NB4 (cell line): ENCODE measurements around the gene RABGGTA.

Experiments
- DNase-seq: peaks from one replicate; pipeline ENCODE4 v3.0.0; 2010; ENCODE audit warnings: low read depth
- H3K4me3 ChIP-seq: one replicate; pipeline ENCODE4 v1.5.1; 2011; ENCODE audit warnings: mild to moderate bottlenecking, low read depth, low read length, moderate library complexity
- MYC ChIP-seq: IDR thresholded peaks from 2 replicates; pipeline ENCODE4 v1.6.1; 2011; ENCODE audit warnings: low read depth, low read length
- POLR2A ChIP-seq: IDR thresholded peaks from 2 replicates; pipeline ENCODE4 v1.6.1; 2011; ENCODE audit warnings: mild to moderate bottlenecking; ENCODE audit not compliant: insufficient read length; ENCODE audit errors: extremely low read depth
- TF ChIP-seq, protein P1 (sequence below): IDR thresholded peaks from 2 replicates; pipeline ENCODE4 v1.6.1; 2011; ENCODE audit warnings: low read depth, low read length
- TF ChIP-seq, protein P2 (sequence below): IDR thresholded peaks from one replicate; pipeline ENCODE4 v1.5.1; 2012; ENCODE audit warnings: low read depth, low read length

The RABGGTA gene

DNA sequence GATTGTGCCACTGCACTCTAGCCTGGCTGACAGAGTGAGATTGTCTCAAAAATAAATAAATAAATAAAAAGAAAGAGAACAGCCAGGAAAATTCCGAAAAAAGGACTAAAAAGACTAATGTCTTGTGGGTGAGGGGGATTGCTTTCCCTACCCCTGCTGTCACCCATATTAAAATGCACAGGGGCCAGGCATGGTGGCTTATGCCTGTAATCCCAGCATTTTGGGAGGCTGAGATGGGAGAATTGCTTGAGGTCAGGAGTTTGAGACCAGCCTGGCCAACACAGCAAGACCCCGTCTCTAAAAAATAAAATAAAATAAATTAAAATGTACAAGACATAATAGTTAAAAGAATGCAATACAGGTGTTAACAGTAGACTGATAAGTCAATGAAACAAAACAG lies 22.1 kb upstream of the RABGGTA start:
- TF ChIP-seq, protein P1, sequence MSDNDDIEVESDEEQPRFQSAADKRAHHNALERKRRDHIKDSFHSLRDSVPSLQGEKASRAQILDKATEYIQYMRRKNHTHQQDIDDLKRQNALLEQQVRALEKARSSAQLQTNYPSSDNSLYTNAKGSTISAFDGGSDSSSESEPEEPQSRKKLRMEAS = no peak
- TF ChIP-seq, protein P2, sequence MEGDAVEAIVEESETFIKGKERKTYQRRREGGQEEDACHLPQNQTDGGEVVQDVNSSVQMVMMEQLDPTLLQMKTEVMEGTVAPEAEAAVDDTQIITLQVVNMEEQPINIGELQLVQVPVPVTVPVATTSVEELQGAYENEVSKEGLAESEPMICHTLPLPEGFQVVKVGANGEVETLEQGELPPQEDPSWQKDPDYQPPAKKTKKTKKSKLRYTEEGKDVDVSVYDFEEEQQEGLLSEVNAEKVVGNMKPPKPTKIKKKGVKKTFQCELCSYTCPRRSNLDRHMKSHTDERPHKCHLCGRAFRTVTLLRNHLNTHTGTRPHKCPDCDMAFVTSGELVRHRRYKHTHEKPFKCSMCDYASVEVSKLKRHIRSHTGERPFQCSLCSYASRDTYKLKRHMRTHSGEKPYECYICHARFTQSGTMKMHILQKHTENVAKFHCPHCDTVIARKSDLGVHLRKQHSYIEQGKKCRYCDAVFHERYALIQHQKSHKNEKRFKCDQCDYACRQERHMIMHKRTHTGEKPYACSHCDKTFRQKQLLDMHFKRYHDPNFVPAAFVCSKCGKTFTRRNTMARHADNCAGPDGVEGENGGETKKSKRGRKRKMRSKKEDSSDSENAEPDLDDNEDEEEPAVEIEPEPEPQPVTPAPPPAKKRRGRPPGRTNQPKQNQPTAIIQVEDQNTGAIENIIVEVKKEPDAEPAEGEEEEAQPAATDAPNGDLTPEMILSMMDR = no peak
- TF ChIP-seq POLR2A (no peak), MYC (no peak)
- no peak overlapping the region for H3K4me3 ChIP-seq
- no peak for DNase-seq

DNA sequence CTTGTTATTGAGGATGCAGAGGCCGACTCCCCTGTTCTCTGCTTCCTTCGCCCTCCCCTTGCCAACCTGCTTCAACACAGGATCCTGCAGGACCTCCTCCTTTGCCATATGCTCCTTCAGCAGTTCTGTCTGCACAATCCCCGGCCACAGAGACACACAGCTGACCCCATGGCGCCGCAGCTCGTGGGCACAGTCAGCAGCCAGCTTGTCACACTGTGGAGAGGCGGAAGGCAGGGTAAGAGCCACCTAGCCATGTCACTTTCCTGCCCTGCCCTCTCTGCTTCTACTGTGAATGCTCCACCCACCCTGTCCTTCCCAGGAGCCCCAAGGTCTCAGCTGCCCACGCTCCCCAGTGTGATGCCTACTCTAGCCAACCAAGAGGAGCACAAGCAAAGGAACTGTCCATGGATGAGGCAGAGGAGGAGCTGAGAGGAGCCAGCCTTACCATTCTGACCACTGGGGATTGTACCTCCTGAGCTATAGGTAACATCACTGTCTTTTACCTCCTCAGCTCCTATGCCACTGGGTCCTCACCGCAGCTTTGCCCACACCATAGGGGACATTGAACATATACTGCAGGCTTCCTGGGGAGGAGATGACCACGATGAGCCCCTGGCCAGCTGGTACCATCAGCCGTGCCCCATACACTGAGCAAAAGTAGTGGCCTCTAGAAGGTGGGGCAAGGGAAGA lies 20.9 kb upstream of the RABGGTA start:
- TF ChIP-seq MYC = no peak
- TF ChIP-seq, protein P1 = no peak
- TF ChIP-seq, protein P2 = no peak
- TF ChIP-seq POLR2A = no peak
- no peak overlapping the region for H3K4me3 ChIP-seq
- no peak for DNase-seq

DNA sequence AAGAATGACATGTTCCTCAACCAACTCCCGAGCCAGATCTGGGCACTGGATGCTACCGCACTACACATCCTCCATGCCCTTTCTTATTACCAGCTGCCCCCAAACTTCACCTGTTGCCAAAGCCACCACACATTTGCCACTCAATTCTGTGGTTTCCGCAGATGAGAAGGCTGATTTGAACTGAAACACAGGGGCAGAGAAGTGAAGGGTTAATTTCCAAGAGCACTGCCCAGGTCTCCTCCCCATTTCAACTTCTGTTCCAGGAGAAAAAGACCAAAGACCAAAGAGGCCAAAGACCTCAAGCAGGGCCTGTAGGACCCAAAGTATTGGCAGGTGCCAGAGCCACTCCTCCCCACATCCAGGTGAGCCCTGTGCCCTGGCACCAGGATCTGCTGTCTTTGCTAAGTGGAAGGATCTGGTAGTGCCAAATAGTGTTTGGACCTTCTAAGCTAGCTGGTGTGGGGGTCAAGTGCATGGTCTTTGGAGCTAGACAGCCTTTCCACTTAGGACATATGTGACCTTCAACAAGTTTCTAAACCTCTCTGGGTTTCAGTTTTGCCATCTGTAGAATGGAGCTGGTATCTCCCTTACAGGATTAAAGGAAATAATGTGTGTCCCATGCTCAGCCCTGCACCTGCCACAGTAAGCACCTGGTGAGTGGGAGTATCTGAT lies 20.2 kb upstream of the RABGGTA start:
- H3K4me3 ChIP-seq = no peak overlapping the region
- DNase-seq = no peak
- TF ChIP-seq, protein P1 = no peak
- TF ChIP-seq MYC = no peak
- TF ChIP-seq, protein P2 = no peak
- TF ChIP-seq POLR2A = no peak

DNA sequence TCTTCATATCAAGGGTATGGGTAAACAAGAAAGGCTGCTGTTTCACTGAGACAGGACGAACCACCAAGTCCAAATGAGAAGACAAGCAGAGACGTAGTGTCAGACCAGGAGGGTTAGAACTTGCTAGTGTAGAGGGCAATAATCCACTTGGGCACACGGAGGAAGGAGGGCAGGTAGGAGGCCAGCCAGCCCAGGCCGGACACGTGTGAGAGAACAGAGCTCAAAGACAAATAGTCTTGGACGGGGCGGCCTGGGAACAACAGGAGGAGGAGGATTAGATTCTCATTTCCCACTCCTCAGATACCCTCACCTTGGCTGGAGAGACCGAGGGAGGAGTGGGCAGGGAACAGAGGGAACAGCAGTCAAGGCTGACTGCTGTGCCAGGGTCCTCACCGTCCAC lies 19.3 kb upstream of the RABGGTA start:
- TF ChIP-seq, protein P1 = no peak
- TF ChIP-seq, protein P2 = no peak
- TF ChIP-seq POLR2A = no peak
- no peak for TF ChIP-seq MYC
- no peak overlapping the region for H3K4me3 ChIP-seq
- DNase-seq = no peak

DNA sequence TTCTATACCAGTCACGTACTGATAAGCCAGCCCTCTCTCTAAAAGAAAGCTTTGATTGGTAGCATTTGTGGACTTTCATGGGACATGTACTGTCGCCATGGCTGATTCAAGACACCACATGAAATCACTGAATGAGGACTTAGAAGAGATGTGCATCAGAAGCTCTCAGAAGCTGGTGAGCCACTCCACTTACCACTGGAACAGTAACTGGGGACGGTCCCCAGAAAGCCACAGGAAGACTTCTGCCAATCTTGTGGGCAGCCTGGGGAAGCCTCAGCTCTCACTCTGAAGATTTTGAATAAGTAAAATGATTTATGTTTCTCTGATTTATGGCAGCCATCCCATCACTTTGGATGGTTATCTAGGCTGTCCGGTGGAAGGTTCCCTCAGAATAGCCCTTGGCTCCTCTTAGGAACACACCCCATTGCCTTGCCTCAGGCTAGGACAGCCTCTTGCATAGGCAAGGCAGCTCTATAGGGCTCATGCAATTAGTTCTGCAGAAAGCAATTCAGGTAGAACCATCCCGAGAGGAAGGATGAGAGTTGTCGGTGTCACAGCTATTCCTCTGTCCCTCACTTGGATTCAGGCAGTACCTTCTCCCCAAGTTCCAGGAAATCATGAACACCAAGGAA lies 18.4 kb upstream of the RABGGTA start:
- TF ChIP-seq POLR2A (no peak), MYC (no peak)
- TF ChIP-seq, protein P2 = no peak
- DNase-seq = no peak
- no peak overlapping the region for H3K4me3 ChIP-seq
